ENCODE measurements around the gene CIRBP.

The CIRBP gene

GRCh38 chr19:1257475-1258162, 11.5 kb upstream of the CIRBP start:
- DNase-seq = no peak

GRCh38 chr19:1258163-1258492, 11.0 kb upstream of the CIRBP start:
- DNase-seq = no peak

- no peak for DNase-seq
These were observed 10.4 kb upstream of the CIRBP start for GRCh38 chr19:1258707-1259205.

GRCh38 chr19:1259206-1259875, 9.8 kb upstream of the CIRBP start:
- peak; percentile 66 for DNase-seq

GRCh38 chr19:1259876-1260748, 9.0 kb upstream of the CIRBP start:
- DNase-seq = no peak

- DNase-seq = peak; percentile 97
These were observed 8.2 kb upstream of the CIRBP start for GRCh38 chr19:1260749-1261537.

- no peak for DNase-seq
These were observed 7.7 kb upstream of the CIRBP start for GRCh38 chr19:1261538-1261797.

GRCh38 chr19:1261798-1262622, 7.1 kb upstream of the CIRBP start:
- DNase-seq = no peak

GRCh38 chr19:1262623-1263123, 6.5 kb upstream of the CIRBP start:
- DNase-seq = no peak

- no peak for DNase-seq
These were observed 5.9 kb upstream of the CIRBP start for GRCh38 chr19:1263188-1263587.

GRCh38 chr19:1264801-1265614, 4.1 kb upstream of the CIRBP start:
- no peak for DNase-seq

- no peak for DNase-seq
These were observed 3.5 kb upstream of the CIRBP start for GRCh38 chr19:1265615-1266128.

GRCh38 chr19:1266129-1266915, 2.8 kb upstream of the CIRBP start:
- peak; percentile 88 for DNase-seq

GRCh38 chr19:1266916-1267476, 2.1 kb upstream of the CIRBP start:
- DNase-seq = no peak

- no peak for DNase-seq
These were observed 1.5 kb upstream of the CIRBP start for GRCh38 chr19:1267477-1268225.

- no peak for DNase-seq
These were observed 687 bp upstream of the CIRBP start for GRCh38 chr19:1268226-1269064.

GRCh38 chr19:1269478-1270212, 513 bp downstream of the CIRBP start:
- peak; percentile 84 for DNase-seq

Measured in CD4-positive, alpha-beta T cell treated with Interleukin-4 for 4 hours (primary cell).